SU-DHL-6 (cell line): ENCODE results near the gene SLC35A5.

ENCODE experiments used
- H2AFZ ChIP-seq: fragments of 200-600 bp; sonication (generic); 2 replicates; pipeline ENCODE4 v1.6.1; 2014; ENCODE audit warnings: low read depth, mild to moderate bottlenecking, moderate library complexity, mixed read lengths, antibody characterized with exemption, low read length; ENCODE audit not compliant: severe bottlenecking
- H3F3A ChIP-seq: fragments of 200-600 bp; shearing (Covaris generic); 2 replicates; pipeline ENCODE4 v1.6.0; 2016; ENCODE audit warnings: antibody characterized with exemption, mild to moderate bottlenecking; ENCODE audit not compliant: insufficient read depth
- H3K27ac ChIP-seq: fragments of 200-600 bp; sonication (generic); 2 replicates; pipeline ENCODE4 v1.5.1; 2016; ENCODE audit warnings: low read depth, mild to moderate bottlenecking, low read length, moderate library complexity, mixed read lengths
- H3K27me3 ChIP-seq: fragments of 200-600 bp; sonication (generic), shearing (Covaris generic); 2 replicates; pipeline ENCODE4 v1.6.0; 2014; ENCODE audit warnings: mild to moderate bottlenecking, low read length
- H3K36me3 ChIP-seq: fragments of 200-600 bp; sonication (generic); 2 replicates; pipeline ENCODE4 v1.6.1; 2014; ENCODE audit warnings: mild to moderate bottlenecking, low read length, mixed read lengths
- H3K4me2 ChIP-seq: fragments of 300-600, 200-600 bp; shearing (Covaris generic), sonication (generic); 2 replicates; pipeline ENCODE4 v1.6.0; 2014; ENCODE audit warnings: low read length, low read depth, mild to moderate bottlenecking; ENCODE audit not compliant: poor library complexity, severe bottlenecking
- H3K4me3 ChIP-seq: fragments of 200-600 bp; sonication (generic); 2 replicates; pipeline ENCODE4 v1.5.1; 2014; ENCODE audit warnings: antibody characterized with exemption, low read length, mild to moderate bottlenecking, mixed read lengths; ENCODE audit not compliant: insufficient read depth, poor library complexity, severe bottlenecking
- H3K79me2 ChIP-seq: fragments of 200-600 bp; sonication (generic); 2 replicates; pipeline ENCODE4 v1.6.1; 2014; ENCODE audit warnings: mild to moderate bottlenecking, low read length, moderate library complexity; ENCODE audit not compliant: insufficient read depth
- H3K9ac ChIP-seq: fragments of 200-600 bp; sonication (generic); 2 replicates; pipeline ENCODE4 v1.7.0; 2014; ENCODE audit warnings: mild to moderate bottlenecking, low read length
- H3K9me2 ChIP-seq: fragments of 200-600 bp; sonication (generic); replicated peaks from 2 replicates; pipeline ENCODE4 v1.6.1; 2014; ENCODE audit warnings: low read length; ENCODE audit not compliant: insufficient read depth
- H3K9me3 ChIP-seq: fragments of 200-600 bp; sonication (generic); 2 replicates; pipeline ENCODE4 v1.6.1; 2014; ENCODE audit warnings: low read length, mixed read lengths; ENCODE audit not compliant: insufficient read depth
- H4K20me1 ChIP-seq: fragments of 200-600 bp; sonication (generic); 2 replicates; pipeline ENCODE4 v1.6.1; 2014; ENCODE audit warnings: low read depth, mild to moderate bottlenecking, antibody characterized with exemption, low read length, moderate library complexity, mixed read lengths
- CTCF ChIP-seq: fragments of 200-600 bp; sonication (generic); IDR thresholded peaks from one replicate; pipeline ENCODE4 v1.5.1; 2017; ENCODE audit warnings: antibody characterized with exemption, mild to moderate bottlenecking, low read length, moderate library complexity; ENCODE audit not compliant: insufficient read depth, poor library complexity, severe bottlenecking
- EZH2phosphoT487 ChIP-seq: fragments of 200-600 bp; sonication (generic), shearing (Covaris generic); conservative IDR thresholded peaks from 2 replicates; pipeline ENCODE4 v1.6.1; 2018; ENCODE audit warnings: mild to moderate bottlenecking, antibody characterized with exemption, low read length, moderate library complexity, mixed read lengths

Gene SLC35A5

GRCh38 chr3:112539825-112540650, 21.8 kb upstream of the SLC35A5 start:
- Histone ChIP-seq H3K27ac (no peak overlapping the region), H3K9me3 (no peaks in the 10 kb centered on the region), H3K79me2 (no peaks in the 10 kb centered on the region), H3K36me3 (peaks cover 58% of the 10 kb centered on the region), H2AFZ (no peak overlapping the region), H3K4me3 (no peak overlapping the region), H3K9me2 (no peaks in the 10 kb centered on the region), H3K4me2 (no peak overlapping the region), H3K27me3 (no peaks in the 10 kb centered on the region), H3K9ac (no peak overlapping the region), H3F3A (peaks cover 6% of the 10 kb centered on the region; the same call in 1 of the 2 replicates), H4K20me1 (peaks cover 8% of the 10 kb centered on the region; the same call in 1 of the 2 replicates)
- TF ChIP-seq CTCF (no peak), EZH2phosphoT487 (no peak)

DNA sequence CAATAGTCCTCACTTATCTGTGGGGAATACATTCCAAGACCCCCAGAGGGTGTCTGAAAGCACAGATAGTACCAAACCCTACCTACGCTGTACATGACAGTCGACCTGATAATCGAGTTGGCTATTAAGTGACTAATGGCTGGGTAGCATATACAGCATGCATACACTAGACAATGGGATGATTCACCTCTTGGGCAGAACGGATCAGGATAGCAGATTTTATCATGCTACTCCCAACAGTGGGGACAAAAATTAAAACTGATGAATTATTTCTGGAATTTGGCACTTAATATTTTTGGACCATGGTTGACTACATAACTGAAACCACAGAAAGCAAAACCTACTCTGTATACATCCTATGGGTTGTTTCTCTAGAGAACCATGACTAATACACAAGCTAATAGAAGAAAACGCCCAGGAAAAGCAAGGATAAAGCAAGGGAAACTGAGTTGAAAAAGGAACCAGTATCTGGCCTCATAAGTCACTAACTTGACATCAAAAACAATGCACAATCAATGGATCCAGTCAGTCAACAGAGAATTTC, 15.6 kb upstream of the SLC35A5 start:
- Histone ChIP-seq H3K9ac (no peak overlapping the region), H4K20me1 (0 out of 2 replicates have a peak, but pooled peaks cover 8% of the 10 kb centered on the region), H3K4me3 (no peak overlapping the region), H3K4me2 (no peak overlapping the region), H3K36me3 (peaks cover 67% of the 10 kb centered on the region), H3K79me2 (peaks cover 29% of the 10 kb centered on the region), H3K9me2 (no peaks in the 10 kb centered on the region), H3K27ac (no peak overlapping the region), H3F3A (no peaks in the 10 kb centered on the region), H2AFZ (no peak overlapping the region), H3K27me3 (no peaks in the 10 kb centered on the region), H3K9me3 (no peaks in the 10 kb centered on the region)
- TF ChIP-seq CTCF, result no peak
- TF ChIP-seq EZH2phosphoT487, result no peak

GRCh38 chr3:112550859-112551258, 11.0 kb upstream of the SLC35A5 start:
- H3K9me2 ChIP-seq, result no peaks in the 10 kb centered on the region
- H3F3A ChIP-seq, result peaks cover 3% of the 10 kb centered on the region; the same call in 1 of the 2 replicates
- H3K9me3 ChIP-seq, result no peaks in the 10 kb centered on the region
- H3K4me2 ChIP-seq, result no peak overlapping the region
- H3K9ac ChIP-seq, result no peak overlapping the region
- H2AFZ ChIP-seq, result no peak overlapping the region
- no peaks in the 10 kb centered on the region for H3K27me3 ChIP-seq
- peaks cover 51% of the 10 kb centered on the region; the same call in 1 of the 2 replicates for H3K36me3 ChIP-seq
- peaks cover 3% of the 10 kb centered on the region; the same call in 1 of the 2 replicates for H4K20me1 ChIP-seq
- no peak overlapping the region for H3K4me3 ChIP-seq
- no peak overlapping the region for H3K27ac ChIP-seq
- peaks cover 71% of the 10 kb centered on the region for H3K79me2 ChIP-seq
- TF ChIP-seq EZH2phosphoT487 (no peak), CTCF (no peak)
